B cell (primary cell): ENCODE results near the gene HLA-DRB1.

Experiments used
- EZH2 ChIP-seq: IDR thresholded peaks from 2 replicates; pipeline ENCODE4 v1.6.1; 2012; ENCODE audit warnings: borderline replicate concordance, low read depth, mild to moderate bottlenecking, moderate library complexity, low read length; ENCODE audit not compliant: insufficient read depth, poor library complexity, severe bottlenecking
- TF ChIP-seq, protein P1 (sequence below): fragments of 200-600 bp; IDR thresholded peaks from one replicate; pipeline ENCODE4 v1.8.0; 2022; ENCODE audit warnings: antibody characterized with exemption, mild to moderate bottlenecking

DNA sequence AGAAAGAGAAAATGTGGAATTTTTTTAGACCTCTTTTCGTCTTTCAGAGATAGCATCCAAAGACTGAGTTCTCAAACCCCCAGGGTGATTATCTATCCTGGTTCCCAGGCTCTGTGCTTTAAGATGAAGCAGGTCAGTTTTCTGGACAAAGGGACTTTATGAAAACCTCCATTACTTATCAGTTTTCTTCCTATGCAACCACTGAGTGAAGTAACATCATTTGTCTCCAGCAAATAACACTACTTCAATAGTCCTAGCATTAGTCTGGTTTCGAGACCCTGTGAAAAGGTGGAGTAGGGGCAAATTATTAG lies 18.3 kb upstream of the HLA-DRB1 start:
- TF ChIP-seq, protein P1, sequence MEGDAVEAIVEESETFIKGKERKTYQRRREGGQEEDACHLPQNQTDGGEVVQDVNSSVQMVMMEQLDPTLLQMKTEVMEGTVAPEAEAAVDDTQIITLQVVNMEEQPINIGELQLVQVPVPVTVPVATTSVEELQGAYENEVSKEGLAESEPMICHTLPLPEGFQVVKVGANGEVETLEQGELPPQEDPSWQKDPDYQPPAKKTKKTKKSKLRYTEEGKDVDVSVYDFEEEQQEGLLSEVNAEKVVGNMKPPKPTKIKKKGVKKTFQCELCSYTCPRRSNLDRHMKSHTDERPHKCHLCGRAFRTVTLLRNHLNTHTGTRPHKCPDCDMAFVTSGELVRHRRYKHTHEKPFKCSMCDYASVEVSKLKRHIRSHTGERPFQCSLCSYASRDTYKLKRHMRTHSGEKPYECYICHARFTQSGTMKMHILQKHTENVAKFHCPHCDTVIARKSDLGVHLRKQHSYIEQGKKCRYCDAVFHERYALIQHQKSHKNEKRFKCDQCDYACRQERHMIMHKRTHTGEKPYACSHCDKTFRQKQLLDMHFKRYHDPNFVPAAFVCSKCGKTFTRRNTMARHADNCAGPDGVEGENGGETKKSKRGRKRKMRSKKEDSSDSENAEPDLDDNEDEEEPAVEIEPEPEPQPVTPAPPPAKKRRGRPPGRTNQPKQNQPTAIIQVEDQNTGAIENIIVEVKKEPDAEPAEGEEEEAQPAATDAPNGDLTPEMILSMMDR: no peak
- no peak for TF ChIP-seq EZH2
